Hindlimb muscle (tissue), 1 donor: Measurements from ENCODE around the gene TEPSIN. TPM values are rescaled to one million over a fixed set of nuclear protein-coding genes. Genes with fewer than 3 reads are reported as not detected.

Source experiments
- DNase-seq: peaks from one replicate; pipeline ENCODE4 v3.0.0-alpha.2; 2013
- polyA plus RNA-seq: library from polyadenylated mRNA; unstranded; fragments of 120-200 nt; gene quantifications from one replicate; pipeline ENCODE4 v1.2.1, GENCODE V29; 2013; ENCODE audit not compliant: insufficient read length

TEPSIN gene
- polyA plus RNA-seq, 1 donor = 17.8 TPM

DNA sequence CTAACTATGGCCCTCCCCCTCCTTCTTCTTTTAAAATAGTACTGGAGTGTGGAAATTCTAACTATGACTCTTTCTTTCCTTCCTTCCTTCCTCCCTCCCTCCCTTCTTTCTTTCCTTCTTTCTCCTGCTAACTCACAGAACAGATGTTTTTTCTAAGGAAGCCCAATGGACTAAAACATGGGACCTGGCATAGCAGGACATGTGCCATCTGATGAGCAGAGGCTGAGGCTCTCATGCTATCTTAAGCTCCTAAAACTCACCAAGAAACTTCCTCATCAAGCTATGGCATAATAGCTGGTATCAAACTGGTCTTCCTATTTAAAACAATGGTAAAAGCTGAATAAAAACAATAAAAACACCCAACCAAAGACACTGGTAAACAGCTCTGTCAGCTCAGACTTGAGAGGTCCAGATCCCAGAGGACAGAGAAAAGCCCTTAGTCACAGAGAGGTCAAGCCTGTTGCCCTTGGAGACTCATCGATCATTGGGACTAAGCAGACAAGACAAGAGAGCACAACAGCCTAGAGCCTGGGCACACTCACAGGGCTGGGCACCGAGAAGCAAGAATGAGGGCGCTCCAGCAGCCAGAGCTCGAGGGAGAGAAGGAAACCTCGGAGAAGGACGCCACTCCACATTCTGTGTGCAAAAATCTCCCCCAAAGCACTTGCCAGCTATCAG lies 28.7 kb upstream of the TEPSIN start:
- DNase-seq = no peak

DNA sequence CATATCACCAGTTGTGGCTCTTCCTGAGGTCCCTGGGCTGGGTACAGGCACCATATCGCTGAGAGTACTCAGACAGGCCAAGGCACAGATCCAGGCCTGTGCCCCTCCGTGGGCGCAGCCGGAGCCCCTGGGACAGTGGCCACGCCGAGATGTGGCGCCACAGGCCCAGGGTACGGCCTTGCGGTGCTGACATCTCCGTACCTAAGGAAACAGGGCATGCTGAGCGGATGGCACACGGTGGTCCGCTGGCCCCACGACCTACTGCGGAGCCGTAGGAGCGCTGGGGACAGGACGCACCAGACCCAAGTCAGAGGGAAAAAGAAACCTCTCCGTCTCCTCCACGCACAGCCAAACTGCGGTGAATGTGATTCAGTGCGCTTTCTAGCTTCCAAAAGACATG lies 26.7 kb upstream of the TEPSIN start:
- DNase-seq = no peak

DNA sequence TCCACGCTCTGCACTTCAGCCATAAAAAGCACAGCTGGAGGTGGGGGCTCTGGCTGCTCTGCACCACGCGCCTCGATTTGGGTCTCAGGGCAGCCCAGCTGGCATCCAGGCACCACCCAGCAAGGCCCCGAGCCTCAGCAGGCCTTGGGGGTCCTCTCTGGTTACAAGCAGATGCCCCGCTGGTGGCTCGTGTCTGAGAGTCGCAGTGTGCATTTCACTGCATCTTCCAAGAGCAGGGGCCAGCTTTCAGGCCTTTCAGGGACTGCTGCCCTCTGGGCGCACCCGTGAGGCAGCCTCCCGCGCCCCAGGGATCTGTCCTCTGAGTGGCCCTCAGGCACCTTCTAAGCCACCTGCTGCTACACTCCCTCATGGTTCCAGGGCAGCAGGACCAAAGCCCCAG lies 25.8 kb upstream of the TEPSIN start:
- no peak for DNase-seq

DNA sequence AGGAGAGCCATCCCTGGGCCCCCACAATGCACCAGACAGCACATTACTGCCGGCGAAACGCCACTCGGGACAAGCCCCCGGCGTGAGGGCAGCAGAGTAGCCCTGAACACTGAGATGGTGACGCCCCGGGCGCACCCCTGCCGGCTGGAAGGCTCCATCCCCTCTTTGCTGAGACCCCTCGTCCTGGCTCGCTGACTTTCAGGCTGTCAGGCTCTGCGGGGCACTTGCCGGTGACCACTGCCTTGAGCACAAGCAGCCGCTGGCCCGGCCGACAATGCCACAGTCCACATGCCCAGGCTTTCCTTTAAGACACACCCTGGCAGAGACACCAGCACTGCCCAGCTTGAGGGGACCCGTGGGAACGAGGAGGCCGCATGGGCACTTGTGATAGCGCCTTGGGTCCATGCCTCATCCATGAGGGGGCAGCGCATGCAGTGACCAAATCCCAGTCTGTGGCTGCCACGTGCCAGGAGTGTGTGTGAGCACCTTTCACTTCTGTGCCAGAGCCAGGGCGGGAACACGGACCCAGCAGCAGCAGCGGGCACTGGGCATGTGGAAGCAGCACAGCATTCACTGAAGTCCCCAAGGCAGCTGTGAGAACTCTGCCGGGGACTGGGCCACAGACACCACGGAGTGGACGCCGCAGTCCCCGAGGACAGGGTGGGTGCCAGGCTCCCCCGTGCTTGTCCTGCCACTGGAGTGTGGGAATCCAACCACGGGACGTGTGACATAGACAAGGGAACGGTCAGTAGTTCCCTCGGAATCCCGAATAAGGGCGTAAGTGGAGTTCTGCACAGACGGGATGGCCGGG lies 24.7 kb upstream of the TEPSIN start:
- no peak for DNase-seq

DNA sequence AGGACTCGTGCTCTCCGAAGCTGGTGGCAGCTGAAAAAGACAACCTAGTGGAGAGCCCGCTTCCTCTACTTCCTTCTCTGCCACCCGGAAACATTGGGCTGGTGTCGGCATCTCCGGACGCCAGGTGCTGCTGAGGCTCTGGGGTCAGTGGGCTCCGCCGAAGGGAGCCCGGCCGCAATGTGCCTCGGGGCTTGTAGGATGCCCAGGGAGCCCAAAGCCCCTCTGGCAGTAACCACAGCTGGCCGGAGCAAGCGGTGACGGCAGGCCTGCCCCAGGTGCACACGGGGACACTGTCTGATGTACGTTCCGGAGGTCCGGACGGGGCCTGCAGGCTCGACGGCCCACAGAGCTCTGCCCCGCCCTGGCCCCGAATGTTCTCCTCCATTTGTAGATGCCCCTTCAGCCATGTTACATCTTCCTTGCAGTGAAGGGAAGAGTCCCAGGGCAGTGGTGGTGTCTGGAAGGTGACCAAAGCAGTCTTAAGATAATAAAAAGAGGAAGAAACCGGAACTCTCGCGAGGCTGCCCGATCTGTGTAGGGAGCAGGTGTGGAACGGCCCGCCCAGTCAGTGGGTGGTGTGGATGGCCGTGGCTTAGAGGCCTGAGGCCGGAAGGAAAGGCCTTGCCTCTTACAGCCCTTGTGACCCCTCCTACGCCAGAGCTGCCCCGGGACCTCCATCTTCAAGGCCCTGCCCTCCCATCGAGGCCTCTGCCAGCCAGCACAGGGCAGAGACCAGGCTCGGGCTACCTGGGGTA lies 22.9 kb upstream of the TEPSIN start:
- DNase-seq = no peak

DNA sequence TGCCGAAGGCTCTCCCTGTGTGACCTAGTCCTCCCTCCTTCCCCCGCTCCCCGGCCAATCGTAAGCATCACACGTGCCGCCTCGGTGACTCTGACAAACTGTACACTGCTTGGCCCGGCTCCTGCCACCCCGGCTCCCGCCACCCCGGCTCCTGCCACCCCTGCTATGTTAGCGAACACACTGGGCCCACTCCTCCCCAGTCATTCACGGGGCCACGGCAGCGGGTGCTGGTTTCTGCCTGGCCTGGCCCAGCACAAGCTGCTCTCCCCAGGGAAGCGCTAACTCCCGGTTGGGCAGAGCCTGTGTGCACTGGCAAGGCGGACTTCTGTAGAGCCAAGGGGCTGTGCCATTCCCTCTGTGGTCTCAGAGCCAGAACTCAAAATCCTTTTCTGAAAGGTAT lies 22.2 kb upstream of the TEPSIN start:
- DNase-seq = no peak

DNA sequence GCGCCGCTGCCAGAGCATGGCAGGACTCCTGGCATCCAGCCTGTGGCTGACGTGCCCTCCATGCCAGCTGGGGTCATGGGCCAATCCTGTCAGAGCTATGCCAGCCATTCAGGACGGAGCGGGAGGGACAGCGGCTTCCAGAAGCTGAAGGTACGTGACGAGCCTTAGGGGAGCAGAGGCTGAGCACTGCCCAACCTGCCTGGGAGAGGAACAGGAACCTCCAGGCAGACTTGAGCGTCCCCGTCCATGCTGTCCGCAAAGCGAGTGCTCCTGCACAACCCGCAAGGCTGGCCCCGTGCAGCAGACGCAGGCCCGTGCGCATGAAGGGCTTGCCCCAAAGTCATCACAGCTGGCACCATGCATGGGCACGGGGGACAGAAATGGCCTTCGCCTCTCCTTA lies 21.8 kb upstream of the TEPSIN start:
- DNase-seq = no peak

DNA sequence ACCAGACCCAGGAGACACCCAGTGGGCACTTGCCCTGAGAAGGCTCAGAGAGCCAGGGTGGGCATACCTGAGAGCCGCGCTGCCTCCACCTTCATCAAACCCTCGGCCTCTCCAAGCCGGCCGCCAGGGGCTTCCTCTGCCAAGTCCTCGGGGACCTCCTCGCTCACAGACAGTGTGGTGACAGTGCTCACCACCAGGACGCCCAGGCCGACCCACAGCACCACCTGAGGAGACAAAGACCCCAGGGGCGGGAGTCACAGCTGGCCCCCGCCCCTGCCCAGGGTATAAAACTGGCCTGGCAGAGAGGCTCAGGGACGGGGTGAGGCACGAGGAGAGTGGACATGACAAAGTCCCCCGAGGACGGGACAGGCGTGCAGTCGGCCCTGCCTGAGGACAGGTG lies 21.3 kb upstream of the TEPSIN start:
- no peak for DNase-seq

DNA sequence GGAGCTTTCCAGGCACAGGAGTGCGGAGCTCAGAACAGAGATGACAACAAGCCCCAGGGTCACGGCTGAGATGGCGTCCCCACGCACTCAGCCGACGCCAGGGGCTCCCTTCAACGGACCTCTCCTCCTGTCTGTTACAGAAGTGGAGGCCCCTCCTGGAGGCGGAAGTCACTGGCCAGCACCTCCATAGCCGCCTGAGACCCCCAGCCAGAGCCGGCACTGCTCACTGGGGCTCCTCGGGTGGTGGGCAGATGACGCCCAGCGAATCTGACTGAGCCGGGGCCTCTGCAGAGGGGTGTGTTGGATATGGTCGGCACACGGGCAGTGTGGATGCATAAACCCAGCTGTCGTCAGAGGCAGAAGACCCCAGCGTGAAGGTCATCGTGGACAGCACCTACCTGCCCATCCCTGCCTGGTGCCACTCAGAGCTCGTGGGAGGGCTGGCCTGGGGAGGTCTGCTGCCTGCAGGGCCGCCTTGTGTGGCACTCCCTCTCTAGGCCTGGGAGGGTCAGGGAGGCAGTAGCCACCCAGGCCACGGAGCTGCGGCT lies 20.3 kb upstream of the TEPSIN start:
- no peak for DNase-seq

DNA sequence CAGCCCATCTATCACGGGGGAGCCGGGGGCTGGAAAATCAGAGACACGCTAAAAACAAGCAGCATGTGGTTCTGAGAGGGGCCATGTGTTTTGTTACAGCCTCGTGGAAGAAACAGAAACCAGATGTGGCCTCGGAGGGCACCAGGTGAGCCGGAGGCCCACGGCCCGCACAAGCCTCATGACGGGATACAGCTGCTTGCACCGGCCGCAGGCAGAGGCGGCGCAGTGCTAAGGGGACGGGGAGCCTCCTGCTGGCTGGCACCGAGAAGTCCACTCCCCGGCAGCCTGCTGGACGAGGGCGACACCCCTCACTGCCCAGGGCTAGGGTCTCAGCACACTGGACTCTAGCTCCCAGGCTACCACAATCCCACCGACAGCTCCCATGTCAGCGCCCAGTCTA lies 19.4 kb upstream of the TEPSIN start:
- DNase-seq = no peak

DNA sequence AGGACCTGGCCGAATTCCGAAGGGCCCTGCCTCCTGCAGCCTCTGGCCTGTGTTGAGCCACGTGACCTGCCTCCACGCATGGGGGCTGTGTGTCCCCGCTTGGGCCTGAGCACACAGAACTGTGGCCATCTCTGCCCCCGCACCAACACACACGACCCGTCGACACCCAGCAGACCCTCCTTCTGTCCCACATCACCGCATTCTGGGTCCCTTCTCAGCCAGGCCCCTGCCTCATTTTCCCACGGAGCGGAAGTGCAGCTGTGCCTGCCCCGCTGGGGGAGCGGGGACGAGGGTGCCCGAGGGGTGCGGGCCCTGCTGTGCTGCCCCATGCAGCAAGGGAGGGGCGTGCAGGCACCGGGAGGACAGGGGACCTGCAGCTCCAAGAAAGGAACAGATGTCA lies 18.7 kb upstream of the TEPSIN start:
- no peak for DNase-seq

DNA sequence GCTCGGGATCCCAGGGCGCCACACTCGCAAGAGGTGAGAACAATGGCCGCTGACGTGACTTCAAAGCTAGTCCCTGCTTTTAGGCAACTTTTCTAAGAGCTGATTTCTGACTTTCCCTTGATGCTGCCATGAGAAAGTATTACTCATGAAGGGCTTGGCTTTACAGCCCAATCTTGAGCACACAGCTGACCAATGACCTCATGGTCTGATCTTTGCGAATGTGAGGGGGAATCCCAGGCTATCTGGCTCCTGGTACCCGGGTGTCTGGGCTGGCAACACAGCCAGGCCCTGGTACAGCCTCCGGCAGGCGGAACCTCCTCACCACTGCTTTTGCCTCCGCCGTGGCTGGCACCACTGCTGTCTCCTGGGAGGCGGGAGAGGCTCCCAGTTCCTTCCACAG lies 17.8 kb upstream of the TEPSIN start:
- no peak for DNase-seq

DNA sequence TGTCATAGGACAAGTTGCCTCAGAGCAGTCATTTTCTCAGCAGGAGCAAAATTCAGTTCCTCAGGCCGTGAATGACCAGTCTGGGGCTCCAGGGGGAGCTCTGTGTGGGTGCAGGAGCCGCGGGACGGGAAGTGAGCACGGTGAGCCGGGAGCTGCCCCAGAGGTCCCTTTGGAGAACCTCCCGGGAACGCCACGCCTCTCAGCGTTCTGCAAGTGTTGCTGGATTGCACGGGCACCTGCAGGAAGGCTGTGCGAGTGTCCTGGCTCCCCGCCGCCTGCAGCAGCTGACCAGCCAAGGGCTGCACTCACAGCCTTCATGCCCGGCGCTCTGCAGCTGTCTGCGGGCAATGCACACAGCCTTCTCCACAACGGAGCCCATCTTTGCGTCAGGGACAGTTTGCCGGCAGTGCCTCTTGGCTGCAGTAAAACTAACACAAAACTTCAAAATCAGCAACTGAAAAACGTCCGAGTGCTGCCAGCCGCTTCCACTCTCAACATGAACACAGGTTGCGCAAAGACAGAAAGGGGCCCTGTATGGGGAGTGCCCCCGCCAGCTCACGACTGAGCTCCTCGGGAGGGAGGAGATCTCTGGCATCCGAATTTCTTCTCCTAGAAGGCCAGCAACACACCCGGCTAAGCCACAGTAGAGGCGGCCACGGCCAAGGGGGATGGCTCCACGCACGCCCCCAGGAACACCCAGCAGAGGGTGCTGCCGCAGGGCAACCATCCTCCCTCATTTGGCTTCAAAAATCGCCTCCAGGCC lies 16.3 kb upstream of the TEPSIN start:
- peak; percentile 67 for DNase-seq

DNA sequence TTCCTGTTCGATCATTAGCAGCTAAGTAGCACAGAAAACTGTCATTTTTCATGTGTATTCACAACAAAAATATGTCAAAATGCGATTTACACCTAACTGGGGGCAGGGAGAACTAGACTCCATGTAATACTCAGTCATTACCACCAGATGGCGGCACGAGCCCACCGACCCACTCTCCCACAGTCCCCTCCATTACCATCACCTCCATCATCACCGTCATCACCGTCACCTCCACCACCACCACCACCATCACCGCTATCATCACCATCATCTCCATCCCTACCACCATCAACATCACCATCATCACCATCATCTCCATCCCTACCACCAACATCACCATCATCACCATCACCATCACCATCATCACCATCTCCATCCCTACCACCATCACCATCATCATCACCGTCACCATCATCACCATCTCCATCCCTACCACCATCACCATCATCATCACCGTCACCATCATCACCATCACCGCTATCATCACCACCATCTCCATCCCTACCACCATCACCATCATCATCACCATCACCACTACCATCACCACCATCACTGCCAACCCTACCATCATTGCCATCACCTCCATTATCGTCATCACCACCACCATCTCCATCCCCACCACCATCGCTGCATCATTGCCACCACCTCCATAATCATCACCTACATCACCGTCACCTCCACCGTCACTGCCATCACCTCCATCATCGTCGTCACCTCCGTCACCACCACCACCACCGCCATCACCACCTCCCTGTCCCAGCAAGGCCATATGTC lies 14.7 kb upstream of the TEPSIN start:
- DNase-seq = peak; percentile 55

DNA sequence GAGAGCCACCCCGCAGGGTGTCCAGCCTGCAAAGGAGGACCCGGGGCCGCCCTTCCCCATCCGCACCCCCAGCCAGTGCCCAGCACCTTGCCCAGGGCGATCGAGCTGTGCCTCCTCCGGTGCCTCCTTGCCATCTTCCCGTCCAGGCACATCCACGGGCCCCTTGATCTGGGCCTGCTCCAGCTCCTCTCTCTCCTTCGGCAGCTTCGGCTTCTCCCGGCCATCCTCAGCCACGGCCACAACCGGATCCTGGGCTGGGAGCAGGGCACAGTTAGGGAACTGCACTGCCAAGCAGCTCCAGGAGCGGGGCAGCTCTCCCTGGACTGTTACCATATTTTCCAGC lies 14.1 kb upstream of the TEPSIN start:
- no peak for DNase-seq

DNA sequence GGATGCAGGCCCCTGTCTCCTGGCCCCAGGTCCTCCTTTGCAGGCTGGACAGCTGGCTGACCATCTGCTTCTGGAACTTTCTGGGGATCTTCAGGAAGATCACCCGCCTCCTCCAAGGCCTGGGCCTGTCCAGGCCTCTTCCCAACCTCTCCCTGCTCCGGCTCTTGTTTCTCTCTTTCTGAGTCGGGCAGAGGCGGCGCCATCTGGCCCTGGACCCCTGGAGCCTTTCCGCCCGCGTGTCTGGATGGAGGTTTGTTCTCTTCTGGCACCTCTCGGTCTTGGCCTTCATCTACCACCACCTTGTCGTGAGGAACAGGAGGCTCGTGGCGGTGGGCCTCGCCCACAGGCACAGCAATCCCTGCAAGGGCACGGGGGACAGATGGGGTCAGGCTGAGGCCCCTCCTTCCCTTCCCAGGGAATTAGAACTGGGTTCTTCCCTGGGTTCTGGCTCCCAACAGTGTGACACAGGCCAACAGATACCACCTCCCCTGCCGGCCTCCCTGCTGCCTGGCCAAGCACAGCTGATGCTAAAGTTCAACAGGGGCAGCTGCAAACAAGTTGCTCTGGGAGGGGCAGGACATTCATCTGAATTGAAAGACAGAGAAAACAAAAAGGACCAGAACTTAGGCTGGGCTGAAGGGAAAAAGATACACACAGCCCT lies 13.6 kb upstream of the TEPSIN start:
- no peak for DNase-seq

DNA sequence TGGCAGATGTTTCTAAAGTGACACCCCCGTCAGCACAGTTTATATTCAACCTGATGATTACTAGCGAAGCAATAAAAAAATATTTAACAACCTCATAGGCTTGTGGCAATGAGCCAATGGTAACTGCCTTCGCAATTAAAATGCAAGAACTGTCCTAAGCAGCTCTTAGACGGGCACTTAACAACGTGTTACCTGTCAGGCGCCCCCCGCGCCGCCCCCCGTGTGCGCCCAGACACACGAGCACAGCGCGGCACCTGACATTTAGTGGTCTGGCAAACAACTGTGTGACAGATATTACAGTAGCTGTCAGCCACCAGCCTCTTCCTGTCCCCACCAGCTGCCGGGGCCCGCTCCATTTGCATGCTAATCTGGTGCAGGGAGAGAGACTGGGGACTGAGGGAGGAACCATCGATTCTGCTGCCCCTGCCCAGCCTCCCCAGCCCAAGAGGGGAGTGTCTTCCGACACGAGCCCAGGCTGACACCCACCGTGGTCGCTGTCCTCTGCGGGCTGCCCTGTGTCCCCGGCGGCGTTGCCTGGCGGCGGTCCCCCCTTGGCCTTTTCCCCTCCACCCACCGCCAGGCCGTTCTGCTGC lies 12.9 kb upstream of the TEPSIN start:
- no peak for DNase-seq

DNA sequence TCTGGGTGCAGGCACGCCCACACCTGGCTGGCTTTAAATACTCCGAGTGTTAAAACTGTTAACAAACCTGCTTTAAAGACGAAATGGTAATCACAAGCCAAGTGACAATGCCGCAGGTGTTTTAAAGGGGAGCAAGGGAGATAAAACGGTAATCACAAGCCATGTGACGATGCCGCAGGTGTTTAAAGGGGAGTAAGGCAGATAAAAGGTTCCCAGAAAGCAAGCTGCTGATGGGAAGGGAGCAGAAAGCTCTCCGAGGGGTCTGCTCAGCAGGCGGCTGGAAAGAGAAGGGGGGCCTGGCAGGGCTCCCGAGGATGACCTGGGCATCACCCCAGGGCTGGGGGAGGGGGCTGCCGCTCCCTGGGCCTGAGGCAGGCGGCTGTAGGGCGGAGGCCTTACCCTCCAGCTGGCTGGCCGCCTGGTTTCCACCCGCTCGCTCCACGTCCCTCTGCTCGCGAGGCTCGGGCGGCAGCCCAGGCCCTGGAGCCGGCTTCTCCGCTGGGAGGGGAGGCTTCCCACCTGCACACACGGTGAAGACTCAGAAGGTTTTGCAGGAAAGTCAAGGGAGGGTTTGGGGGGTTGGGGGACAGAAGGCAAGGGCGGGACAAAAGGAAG lies 12.3 kb upstream of the TEPSIN start:
- DNase-seq = no peak

DNA sequence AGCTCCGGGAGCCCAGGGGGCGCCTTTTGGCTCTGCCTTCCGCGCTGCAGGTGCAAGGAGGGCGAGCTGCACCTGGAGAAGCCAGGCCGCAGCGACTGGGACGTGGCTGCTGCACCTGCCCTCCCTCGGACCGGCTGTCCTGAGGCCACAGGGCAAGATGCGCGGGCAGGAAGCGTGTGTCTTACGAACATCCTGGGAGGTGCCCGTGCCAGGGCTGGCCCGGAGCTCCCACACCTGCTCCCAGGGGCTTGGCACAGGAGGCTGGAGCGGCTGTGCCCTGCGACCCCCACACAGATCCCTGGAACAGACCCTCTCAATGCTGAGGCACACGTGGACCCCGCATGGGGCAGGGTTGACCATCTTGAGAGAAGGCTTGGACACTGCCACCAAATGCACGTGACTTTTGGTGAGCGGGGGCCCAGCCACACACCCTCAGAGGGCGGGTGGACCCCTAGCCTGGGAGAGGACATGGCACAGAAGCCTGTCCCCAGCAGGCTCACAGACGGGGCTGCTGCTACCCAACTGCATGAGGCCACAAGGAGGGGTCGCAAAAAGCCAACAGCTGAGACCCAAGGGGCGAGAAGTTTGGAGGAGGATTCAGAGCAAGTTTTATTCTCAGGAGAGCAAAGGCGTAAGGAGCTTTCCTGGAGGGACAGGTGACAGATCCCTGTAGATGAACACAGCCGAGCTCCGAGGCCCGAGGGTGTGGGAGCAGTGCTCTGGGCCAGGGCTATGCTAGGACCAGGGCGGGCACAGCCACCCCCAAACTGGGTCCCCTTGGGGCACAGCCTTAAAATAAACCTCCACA lies 11.6 kb upstream of the TEPSIN start:
- DNase-seq = no peak
